Measurements from ENCODE around the gene PCDH7.

Gene PCDH7

GRCh38 chr4:30725562-30725961, 5.4 kb downstream of the PCDH7 start:
- TF ChIP-seq REST (IDR thresholded peaks at IDR 0.05; ENCODE audit: insufficient read depth in 1 of 2, low read depth in 2 of 2, low read length in 2 of 2) (no peak), POLR2AphosphoS5 (IDR thresholded peaks at IDR 0.05; ENCODE audit: low read depth, low read length) (no peak), FOXP2 (optimal IDR thresholded peaks at IDR 0.05; ENCODE audit: borderline replicate concordance, extremely low read depth, extremely low read length, insufficient read depth) (no peak), TAF1 (IDR thresholded peaks at IDR 0.05; ENCODE audit: borderline replicate concordance, insufficient read depth, low read length) (no peak), SIN3A (IDR thresholded peaks at IDR 0.05; ENCODE audit: borderline replicate concordance, insufficient read depth, low read length) (no peak)

- TF ChIP-seq REST (IDR thresholded peaks at IDR 0.05; ENCODE audit: insufficient read depth in 1 of 2, low read depth in 2 of 2, low read length in 2 of 2) = no peak
Measured at GRCh38 chr4:30726090-30726675, 6.0 kb downstream of the PCDH7 start.

GRCh38 chr4:30727409-30727808, 7.2 kb downstream of the PCDH7 start:
- TF ChIP-seq REST (IDR thresholded peaks at IDR 0.05; ENCODE audit: insufficient read depth in 1 of 2, low read depth in 2 of 2, low read length in 2 of 2) (no peak), SIN3A (IDR thresholded peaks at IDR 0.05; ENCODE audit: borderline replicate concordance, insufficient read depth, low read length) (no peak), FOXP2 (optimal IDR thresholded peaks at IDR 0.05; ENCODE audit: borderline replicate concordance, extremely low read depth, extremely low read length, insufficient read depth) (no peak), TAF1 (IDR thresholded peaks at IDR 0.05; ENCODE audit: borderline replicate concordance, insufficient read depth, low read length) (no peak), POLR2AphosphoS5 (IDR thresholded peaks at IDR 0.05; ENCODE audit: low read depth, low read length) (no peak)

GRCh38 chr4:30728311-30728710, 8.1 kb downstream of the PCDH7 start:
- TF ChIP-seq POLR2AphosphoS5 (IDR thresholded peaks at IDR 0.05; ENCODE audit: low read depth, low read length) = no peak
- TF ChIP-seq FOXP2 (optimal IDR thresholded peaks at IDR 0.05; ENCODE audit: borderline replicate concordance, extremely low read depth, extremely low read length, insufficient read depth) = no peak
- no peak for TF ChIP-seq SIN3A (IDR thresholded peaks at IDR 0.05; ENCODE audit: borderline replicate concordance, insufficient read depth, low read length)
- TF ChIP-seq TAF1 (IDR thresholded peaks at IDR 0.05; ENCODE audit: borderline replicate concordance, insufficient read depth, low read length) = no peak
- no peak for TF ChIP-seq REST (IDR thresholded peaks at IDR 0.05; ENCODE audit: insufficient read depth in 1 of 2, low read depth in 2 of 2, low read length in 2 of 2)

DNA sequence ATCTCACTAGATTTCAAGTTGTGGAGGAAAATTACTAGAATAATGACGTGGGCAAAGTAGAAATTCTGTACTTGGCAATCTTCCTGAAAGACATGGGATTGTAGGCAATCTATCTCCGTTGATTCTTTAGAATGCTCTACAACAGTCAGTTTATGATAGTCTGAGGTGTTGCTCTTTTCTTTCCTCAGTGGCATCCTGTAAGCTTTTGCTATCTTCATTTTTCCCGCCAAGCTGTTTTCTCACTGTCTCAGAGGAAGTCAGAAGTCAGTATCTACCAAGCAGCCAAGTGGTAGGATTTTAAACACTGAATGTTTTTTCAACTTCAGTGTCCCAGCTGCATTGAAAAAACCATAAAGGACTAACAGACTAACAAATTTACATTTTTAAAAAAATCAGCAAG, 23.7 kb downstream of the PCDH7 start:
- TF ChIP-seq TAF1 (IDR thresholded peaks at IDR 0.05; ENCODE audit: borderline replicate concordance, insufficient read depth, low read length) = no peak
- no peak for TF ChIP-seq FOXP2 (optimal IDR thresholded peaks at IDR 0.05; ENCODE audit: borderline replicate concordance, extremely low read depth, extremely low read length, insufficient read depth)
- TF ChIP-seq POLR2AphosphoS5 (IDR thresholded peaks at IDR 0.05; ENCODE audit: low read depth, low read length) = no peak
- no peak for TF ChIP-seq SIN3A (IDR thresholded peaks at IDR 0.05; ENCODE audit: borderline replicate concordance, insufficient read depth, low read length)
- no peak for TF ChIP-seq REST (IDR thresholded peaks at IDR 0.05; ENCODE audit: insufficient read depth in 1 of 2, low read depth in 2 of 2, low read length in 2 of 2)

All from PFSK-1 (cell line).